ENCODE measurements around the gene CRK. TPM values are rescaled to one million over a fixed set of nuclear protein-coding genes. Genes with fewer than 3 reads are reported as not detected.

CRK gene
- total RNA-seq, 1 donor from 2014 or later, result 46.4 TPM

DNA sequence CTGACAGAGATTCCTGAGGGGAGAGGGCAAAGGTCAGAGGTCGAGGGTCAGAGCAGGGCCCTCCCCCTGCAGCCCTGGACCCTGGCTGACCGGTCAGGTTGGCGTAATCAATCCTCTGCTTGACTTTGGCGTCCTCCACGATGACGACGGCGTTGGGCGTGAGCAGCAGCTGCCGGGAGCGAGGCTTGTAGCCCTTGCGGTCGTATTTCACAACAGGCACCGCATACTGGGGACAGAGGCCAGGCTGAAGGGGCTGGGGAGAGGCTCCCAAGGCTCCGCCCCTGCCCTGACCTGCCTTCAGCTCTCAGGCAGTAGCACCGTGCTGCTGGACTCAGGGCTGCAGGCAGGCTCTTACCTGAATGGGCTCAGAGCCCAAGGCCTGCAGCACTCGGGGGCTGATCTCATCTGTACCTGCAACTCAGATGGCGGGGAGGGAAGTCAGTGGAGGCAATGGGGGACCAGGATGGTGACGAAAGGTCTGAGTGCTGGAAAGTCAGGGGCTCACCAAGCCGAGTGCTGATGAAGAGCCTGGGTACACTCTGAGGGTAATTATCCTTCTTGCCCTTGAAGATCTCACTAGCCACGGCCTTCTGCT lies 12.0 kb upstream of the CRK start:
- peaks cover 5% of the 10 kb centered on the region for H3K9me3 Mint-ChIP-seq (ENCODE audit: unreplicated experiment)
- TF ChIP-seq, protein P1, sequence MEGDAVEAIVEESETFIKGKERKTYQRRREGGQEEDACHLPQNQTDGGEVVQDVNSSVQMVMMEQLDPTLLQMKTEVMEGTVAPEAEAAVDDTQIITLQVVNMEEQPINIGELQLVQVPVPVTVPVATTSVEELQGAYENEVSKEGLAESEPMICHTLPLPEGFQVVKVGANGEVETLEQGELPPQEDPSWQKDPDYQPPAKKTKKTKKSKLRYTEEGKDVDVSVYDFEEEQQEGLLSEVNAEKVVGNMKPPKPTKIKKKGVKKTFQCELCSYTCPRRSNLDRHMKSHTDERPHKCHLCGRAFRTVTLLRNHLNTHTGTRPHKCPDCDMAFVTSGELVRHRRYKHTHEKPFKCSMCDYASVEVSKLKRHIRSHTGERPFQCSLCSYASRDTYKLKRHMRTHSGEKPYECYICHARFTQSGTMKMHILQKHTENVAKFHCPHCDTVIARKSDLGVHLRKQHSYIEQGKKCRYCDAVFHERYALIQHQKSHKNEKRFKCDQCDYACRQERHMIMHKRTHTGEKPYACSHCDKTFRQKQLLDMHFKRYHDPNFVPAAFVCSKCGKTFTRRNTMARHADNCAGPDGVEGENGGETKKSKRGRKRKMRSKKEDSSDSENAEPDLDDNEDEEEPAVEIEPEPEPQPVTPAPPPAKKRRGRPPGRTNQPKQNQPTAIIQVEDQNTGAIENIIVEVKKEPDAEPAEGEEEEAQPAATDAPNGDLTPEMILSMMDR (IDR thresholded peaks at IDR 0.05; ENCODE audit: partially characterized antibody, unreplicated experiment), result no peak
- DNase-seq, result no peak
- peaks cover 3% of the 10 kb centered on the region for H3K4me1 Mint-ChIP-seq (ENCODE audit: low read depth, unreplicated experiment)
- no peak overlapping the region for H3K27ac Mint-ChIP-seq (ENCODE audit: unreplicated experiment)
- no peak overlapping the region for H3K4me3 Mint-ChIP-seq (ENCODE audit: unreplicated experiment)
- H3K27me3 Mint-ChIP-seq (ENCODE audit: unreplicated experiment), result peaks cover 2% of the 10 kb centered on the region
- peaks cover 11% of the 10 kb centered on the region for H3K36me3 Mint-ChIP-seq (ENCODE audit: unreplicated experiment)

DNA sequence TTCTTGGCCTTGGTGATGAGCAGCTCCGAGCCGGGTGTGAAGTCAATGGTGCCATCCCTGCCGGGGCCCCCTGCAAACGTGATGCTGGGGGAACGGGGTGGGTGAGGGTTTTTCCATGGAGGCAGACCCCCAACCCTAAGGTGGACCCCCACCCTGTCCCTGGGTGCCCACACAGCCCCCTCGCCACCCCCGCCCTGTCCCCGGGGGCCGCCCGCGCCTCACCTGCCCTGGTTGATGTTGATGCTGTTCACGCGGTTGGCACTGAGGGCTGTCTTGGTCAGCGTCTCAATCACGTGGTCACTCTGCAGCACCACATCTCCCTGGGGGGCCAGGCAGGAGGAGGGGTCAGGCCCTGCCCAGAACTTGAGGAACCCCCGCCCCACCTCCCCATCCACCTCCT lies 11.2 kb upstream of the CRK start:
- Mint-ChIP-seq H3K4me3 (ENCODE audit: unreplicated experiment) (no peak overlapping the region), H3K27me3 (ENCODE audit: unreplicated experiment) (peaks cover 6% of the 10 kb centered on the region), H3K9me3 (ENCODE audit: unreplicated experiment) (peaks cover 5% of the 10 kb centered on the region), H3K36me3 (ENCODE audit: unreplicated experiment) (peaks cover 11% of the 10 kb centered on the region), H3K4me1 (ENCODE audit: low read depth, unreplicated experiment) (no peaks in the 10 kb centered on the region), H3K27ac (ENCODE audit: unreplicated experiment) (no peak overlapping the region)
- TF ChIP-seq, protein P1 (IDR thresholded peaks at IDR 0.05; ENCODE audit: partially characterized antibody, unreplicated experiment), result no peak
- DNase-seq, result no peak

DNA sequence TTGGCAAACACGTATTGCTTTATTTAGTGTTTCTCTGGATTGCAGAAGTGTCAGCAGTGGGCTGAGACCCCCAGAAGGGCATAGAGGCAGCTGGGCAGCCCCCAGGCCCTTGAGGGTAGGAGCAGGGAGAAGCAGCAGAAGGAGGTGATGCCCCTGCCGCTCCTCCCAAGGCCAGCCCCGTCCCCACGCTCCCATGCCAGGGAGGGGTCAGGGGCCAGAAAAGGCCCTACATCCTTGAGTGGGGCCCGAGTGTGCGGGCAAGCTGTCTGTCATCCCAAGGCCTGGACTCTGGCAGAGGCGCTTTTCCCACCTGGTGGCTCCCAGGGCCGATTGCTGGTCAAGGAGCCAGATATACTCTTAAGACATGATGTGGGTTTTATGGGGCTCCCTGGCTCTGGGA lies 8.2 kb upstream of the CRK start:
- TF ChIP-seq, protein P1 (IDR thresholded peaks at IDR 0.05; ENCODE audit: partially characterized antibody, unreplicated experiment), result no peak
- peaks cover 11% of the 10 kb centered on the region for H3K27me3 Mint-ChIP-seq (ENCODE audit: unreplicated experiment)

DNA sequence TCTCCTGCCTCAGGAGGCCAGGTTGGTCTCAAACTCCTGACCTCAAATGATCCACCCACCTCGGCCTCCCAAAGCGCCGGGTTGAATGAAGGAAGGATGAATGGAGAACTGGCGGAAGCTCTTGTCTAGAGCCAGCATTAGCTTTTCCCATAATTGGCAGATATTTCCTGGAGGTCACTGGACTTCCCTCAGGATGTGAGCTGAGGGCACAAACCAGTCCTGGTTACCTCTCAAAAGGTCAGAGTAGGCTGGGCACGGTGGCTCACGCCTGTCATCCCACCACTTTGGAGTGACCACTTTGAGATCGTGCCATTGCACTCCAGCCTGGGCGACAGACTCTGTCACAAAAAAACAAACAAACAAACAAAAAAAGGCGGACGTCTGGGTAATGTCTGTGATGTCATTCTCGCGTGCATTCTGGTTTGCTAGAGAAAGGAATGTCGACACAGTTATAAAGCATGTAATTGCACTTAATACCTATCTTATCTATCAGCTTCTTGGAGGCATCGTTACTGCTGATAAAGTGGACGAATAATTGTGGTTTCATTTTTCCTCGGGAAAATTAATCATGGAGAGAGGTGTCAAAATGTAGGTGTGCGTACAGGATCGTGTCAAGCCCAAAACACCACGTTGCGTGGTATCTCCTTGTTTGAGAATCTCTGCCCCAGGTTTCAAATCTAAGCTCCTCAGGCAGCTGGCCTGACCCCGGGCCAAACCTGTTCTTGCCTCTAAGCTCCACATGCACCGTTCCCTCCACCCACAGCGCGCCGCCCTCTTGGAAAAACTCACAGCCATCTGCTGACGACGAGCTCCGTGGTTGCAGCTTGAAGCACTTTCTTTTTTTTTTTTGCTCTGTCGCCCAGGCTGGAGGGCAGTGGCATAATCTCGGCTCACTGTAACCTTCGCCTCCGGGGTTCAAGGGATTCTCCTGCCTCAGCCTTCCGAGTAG lies 6.4 kb upstream of the CRK start:
- DNase-seq, result no peak
- TF ChIP-seq, protein P1 (IDR thresholded peaks at IDR 0.05; ENCODE audit: partially characterized antibody, unreplicated experiment), result no peak
- Mint-ChIP-seq H3K4me3 (ENCODE audit: unreplicated experiment) (no peak overlapping the region), H3K27ac (ENCODE audit: unreplicated experiment) (no peak overlapping the region), H3K36me3 (ENCODE audit: unreplicated experiment) (no peaks in the 10 kb centered on the region), H3K4me1 (ENCODE audit: low read depth, unreplicated experiment) (no peaks in the 10 kb centered on the region), H3K27me3 (ENCODE audit: unreplicated experiment) (peaks cover 11% of the 10 kb centered on the region), H3K9me3 (ENCODE audit: unreplicated experiment) (peaks cover 2% of the 10 kb centered on the region)

More for the DNA sequence above, 8.2 kb upstream of the CRK start:
- Mint-ChIP-seq H3K36me3 (ENCODE audit: unreplicated experiment) (peaks cover 7% of the 10 kb centered on the region), H3K27ac (ENCODE audit: unreplicated experiment) (no peak overlapping the region), H3K9me3 (ENCODE audit: unreplicated experiment) (peaks cover 2% of the 10 kb centered on the region), H3K4me3 (ENCODE audit: unreplicated experiment) (no peak overlapping the region), H3K4me1 (ENCODE audit: low read depth, unreplicated experiment) (no peaks in the 10 kb centered on the region)
- DNase-seq, result no peak

Data from glutamatergic neuron (in vitro differentiated cells).